ENCODE data around the gene SKP2. TPM values are rescaled to one million over a fixed set of nuclear protein-coding genes. Genes with fewer than 3 reads are reported as not detected.

SKP2 gene
- total and polyA plus RNA-seq, 2 donors (not counting 3 experiments of a cell fraction or from before 2014, with no cell fraction given), result 12.5 to 40.9 TPM

- ChIA-PET CTCF (interaction anchor here (1.4 to 3.4 kb wide), 2 partner anchors 18 to 81 kb away, joined by 4 to 8 read pairs; no protein-coding TSS in a partner anchor), POLR2A (no interaction called here)
- no peak overlapping the region for H3K27ac ChIP-seq (ENCODE audit: insufficient read depth, low read depth, low read length)
- no peak overlapping the region for H3K4me2 ChIP-seq (ENCODE audit: insufficient read depth, low read length)
- no TSS peak for BruUV-seq (replicated peaks)
- H3K9me3 ChIP-seq (replicated peaks; ENCODE audit: control insufficient read depth, insufficient read depth, low read length), result no peaks in the 10 kb centered on the region
- H3K9me1 ChIP-seq (replicated peaks; ENCODE audit: control insufficient read depth, extremely low read depth, insufficient read depth, low read length), result no peaks in the 10 kb centered on the region
- no peaks in the 10 kb centered on the region for H4K20me1 ChIP-seq (replicated peaks; ENCODE audit: control insufficient read depth, extremely low read depth, insufficient read depth, low read length)
- no peaks in the 10 kb centered on the region for H3K27me3 ChIP-seq (ENCODE audit: control insufficient read depth in 2 of 2, insufficient read depth in 2 of 2, low read length in 2 of 2)
- dilution Hi-C loops (cut with MboI; ENCODE audit: extremely low pct_ligation_motif_present, low sequenced_read_pairs) (no loop called here), intact Hi-C loops (cut with micrococcal nuclease) (no loop called here)
- no peak for DNase-seq (ENCODE audit: low read depth, low spot score)
- peaks cover 11% of the 10 kb centered on the region for H3K79me2 ChIP-seq (ENCODE audit: control insufficient read depth, insufficient read depth, low read length)
- H3K4me3 ChIP-seq (replicated peaks in 1 of 3; ENCODE audit: insufficient read depth in 1 of 3, low read depth in 1 of 3, low read length in 3 of 3), result no peak overlapping the region
- peaks cover 7 to 13% of the 10 kb centered on the region in 2 experiments for H3K36me3 ChIP-seq (ENCODE audit: control insufficient read depth in 2 of 2, extremely low read depth in 1 of 2, insufficient read depth in 2 of 2, low read length in 2 of 2)
- no peak for TF ChIP-seq CTCF (IDR thresholded peaks at IDR 0.05; ENCODE audit: extremely low read depth in 1 of 2, insufficient read depth in 1 of 2, low read depth in 1 of 2, low read length in 2 of 2)
- no peak for TF ChIP-seq POLR2A (IDR thresholded peaks at IDR 0.05; ENCODE audit: low read depth, low read length)
- TF ChIP-seq JUN (IDR thresholded peaks at IDR 0.05; ENCODE audit: borderline replicate concordance, insufficient read depth, insufficient read length, low read depth), result no peak
- TF ChIP-seq EZH2 (IDR thresholded peaks at IDR 0.05; ENCODE audit: borderline replicate concordance, low read depth, low read length, severe bottlenecking), result no peak
- TF ChIP-seq, protein P1, sequence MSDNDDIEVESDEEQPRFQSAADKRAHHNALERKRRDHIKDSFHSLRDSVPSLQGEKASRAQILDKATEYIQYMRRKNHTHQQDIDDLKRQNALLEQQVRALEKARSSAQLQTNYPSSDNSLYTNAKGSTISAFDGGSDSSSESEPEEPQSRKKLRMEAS (IDR thresholded peaks at IDR 0.05; ENCODE audit: insufficient read depth, insufficient read length), result no peak
- TF ChIP-seq GATA2 (IDR thresholded peaks at IDR 0.05; ENCODE audit: insufficient read depth, insufficient read length, low read depth, low read length), result no peak
- TF ChIP-seq MYC (IDR thresholded peaks at IDR 0.05; ENCODE audit: low read depth, low read length), result no peak
- no peak for TF ChIP-seq FOS (IDR thresholded peaks at IDR 0.05; ENCODE audit: borderline replicate concordance, insufficient read depth, low read length)
- TF ChIP-seq POLR2AphosphoS5 (IDR thresholded peaks at IDR 0.05; ENCODE audit: insufficient read depth, low read depth, low read length), result no peak
- no peak overlapping the region for H3K9ac ChIP-seq (replicated peaks; ENCODE audit: extremely low read depth, insufficient read depth, low read length)
- H2AFZ ChIP-seq (ENCODE audit: low read depth, low read length), result no peak overlapping the region
- FAIRE-seq, result no peak
- peaks cover 4% of the 10 kb centered on the region for H3K4me1 ChIP-seq (ENCODE audit: control insufficient read depth, extremely low read depth, insufficient read depth, low read length)
These were observed 8.7 kb downstream of the SKP2 start for GRCh38 chr5:36160617-36161016.

Data from endothelial cell of umbilical vein (primary cell).